ENCODE results near the gene PAK5.

GRCh38 chr20:9615118-9615517 is 223.8 kb downstream of the PAK5 start:
- TF ChIP-seq CTCF (IDR thresholded peaks at IDR 0.05; ENCODE audit: insufficient read depth, low read depth, low read length) (no peak), EZH2 (IDR thresholded peaks at IDR 0.05; ENCODE audit: insufficient read depth, low read length) (no peak)
